ENCODE data around the gene CBX4. TPM values are rescaled to one million over a fixed set of nuclear protein-coding genes. Genes with fewer than 3 reads are reported as not detected.

CBX4 gene
- polyA plus RNA-seq, 1 of the 3 experiments (the other 2 are of a cell fraction), result 21.9 TPM

GRCh38 chr17:79829457-79829856 lies 9.8 kb downstream of the CBX4 start (continued):
- TF ChIP-seq SIN3A (IDR thresholded peaks at IDR 0.05; ENCODE audit: borderline replicate concordance, low read depth, low read length), result no peak
- no peak for TF ChIP-seq ELF1 (IDR thresholded peaks at IDR 0.05)
- no peak for TF ChIP-seq YY1 (IDR thresholded peaks at IDR 0.05; ENCODE audit: low read depth)
- TF ChIP-seq MXI1 (IDR thresholded peaks at IDR 0.05; ENCODE audit: low read depth, low read length), result no peak
- TF ChIP-seq MAX (IDR thresholded peaks at IDR 0.05; ENCODE audit: low read depth), result no peak
- TF ChIP-seq MEF2A (IDR thresholded peaks at IDR 0.05; ENCODE audit: borderline replicate concordance, low read depth), result no peak
- no peak for TF ChIP-seq EZH2phosphoT487 (IDR thresholded peaks at IDR 0.05; ENCODE audit: borderline replicate concordance, low read depth)
- no peak for TF ChIP-seq GABPA (IDR thresholded peaks at IDR 0.05; ENCODE audit: low read depth)
- no peak for TF ChIP-seq CTCF (IDR thresholded peaks at IDR 0.05)

- Histone ChIP-seq H3K9me2 (no peaks in the 10 kb centered on the region), H3F3A (replicated peaks; ENCODE audit: insufficient read depth) (peaks cover 7% of the 10 kb centered on the region), H3K9ac (no peak overlapping the region), H3K4me3 (ENCODE audit: low read depth in 2 of 2, low read length in 1 of 2) (no peak overlapping the region), H3K27me3 (ENCODE audit: insufficient read depth) (no peaks in the 10 kb centered on the region), H3K4me1 (ENCODE audit: control insufficient read depth in 1 of 2, insufficient read depth in 2 of 2, low read depth in 1 of 2, low read length in 1 of 2) (peaks cover 0 to 34% of the 10 kb centered on the region in 2 experiments; a peak in 2 of 4 replicates), H3K36me3 (replicated peaks in 1 of 2; ENCODE audit: control insufficient read depth in 1 of 2, insufficient read depth in 2 of 2, low read length in 1 of 2) (peaks cover 5 to 12% of the 10 kb centered on the region in 2 experiments), H3K4me2 (no peak overlapping the region), H4K20me1 (ENCODE audit: insufficient read depth) (peaks cover 5% of the 10 kb centered on the region; the same call in 1 of the 2 replicates), H3K79me2 (ENCODE audit: insufficient read depth) (no peaks in the 10 kb centered on the region), H3K9me3 (no peaks in the 10 kb centered on the region), H3K27ac (ENCODE audit: low read depth in 2 of 2, low read length in 1 of 2) (no peak overlapping the region), H2AFZ (ENCODE audit: low read depth) (no peak overlapping the region)
- DNase-seq, result no peak
- ChIA-PET CTCF (interaction anchor here (1.6 to 7.1 kb wide), 5 partner anchors 8 to 253 kb away, joined by 4 to 65 read pairs (median 10); partner anchors contain the start of gene CBX4), POLR2A (interaction anchor here (0.7 to 1.8 kb wide), 2 partner anchors 10 to 16 kb away, joined by 3 to 7 read pairs; no protein-coding TSS in a partner anchor)
- 83% methylated on average over 2 of the region's 2 CpGs for whole genome bisulfite sequencing (ENCODE audit: low lambda C conversion rate)
- TF ChIP-seq RCOR1 (IDR thresholded peaks at IDR 0.05; ENCODE audit: low read length) (no peak), MAX (IDR thresholded peaks at IDR 0.05; ENCODE audit: low read depth) (no peak), FOSL2 (IDR thresholded peaks at IDR 0.05; ENCODE audit: borderline replicate concordance, low read depth) (no peak), USF2 (IDR thresholded peaks at IDR 0.05; ENCODE audit: borderline replicate concordance, low read depth, low read length) (no peak), RAD21 (IDR thresholded peaks at IDR 0.05; ENCODE audit: low read length) (no peak), RXRA (IDR thresholded peaks at IDR 0.05; ENCODE audit: borderline replicate concordance, low read depth) (no peak), YY1 (IDR thresholded peaks at IDR 0.05; ENCODE audit: low read depth) (no peak), NRF1 (IDR thresholded peaks at IDR 0.05; ENCODE audit: low read depth, low read length) (no peak)
Observed at GRCh38 chr17:79829004-79829403, 10.2 kb downstream of the CBX4 start.

All from SK-N-SH (cell line).